H1 (cell line): ENCODE data around the gene C21orf91. TPM values are rescaled to one million over a fixed set of nuclear protein-coding genes. Genes with fewer than 3 reads are reported as not detected.

Source experiments
- CTCF ChIA-PET: fragments of 300-600 bp; sonication (Branson Sonifier 250); formaldehyde crosslinking; loops from one replicate; lab custom pipeline; 2021; ENCODE audit not compliant: partially characterized antibody; lab: Charles Lee
- POLR2A ChIA-PET: fragments of 300-600 bp; sonication (Branson Sonifier 250); formaldehyde crosslinking; loops from one replicate; lab custom pipeline; 2021; ENCODE audit warnings: inconsistent platforms; ENCODE audit not compliant: partially characterized antibody; lab: Charles Lee
- DNase-seq, 2 experiments: peaks; one replicate each; pipeline versions ENCODE4 v3.0.0 to v3.0.0-alpha.2; 2010 to 2022; ENCODE audit warnings: low spot score in 2 of 2, low read depth in 1 of 2, mixed read lengths in 1 of 2
- FAIRE-seq: peaks from 2 replicates; lab custom pipeline; 2011; peaks lifted over from hg19 to GRCh38; lab: Jason Lieb, UNC
- H2AFZ ChIP-seq: 2 replicates; pipeline ENCODE4 v1.8.1; 2012; ENCODE audit warnings: low read length, inconsistent platforms
- H2AK5ac ChIP-seq: 2 replicates; pipeline ENCODE4 v1.6.1; 2013; ENCODE audit warnings: low read depth, low read length
- H2BK120ac ChIP-seq: replicated peaks from 2 replicates; pipeline ENCODE3; 2013; ENCODE audit warnings: low read depth, low read length, inconsistent platforms
- H2BK12ac ChIP-seq: 2 replicates; pipeline ENCODE4 v1.6.1; 2013; ENCODE audit warnings: low read depth, low read length
- H2BK15ac ChIP-seq: 2 replicates; pipeline ENCODE4 v1.6.1; 2013; ENCODE audit warnings: low read length
- H2BK20ac ChIP-seq: 2 replicates; pipeline ENCODE4 v1.6.1; 2013; ENCODE audit warnings: low read length
- H2BK5ac ChIP-seq: 2 replicates; pipeline ENCODE4 v1.6.1; 2013; ENCODE audit warnings: low read depth, low read length
- H3K14ac ChIP-seq: 2 replicates; pipeline ENCODE4 v1.6.1; 2013; ENCODE audit warnings: inconsistent platforms; ENCODE audit not compliant: insufficient read length
- H3K18ac ChIP-seq: 2 replicates; pipeline ENCODE4 v1.6.1; 2013; ENCODE audit warnings: low read length; ENCODE audit errors: extremely low read depth
- H3K23ac ChIP-seq: 2 replicates; pipeline ENCODE4 v1.6.1; 2013; ENCODE audit warnings: inconsistent platforms; ENCODE audit not compliant: insufficient read length
- H3K23me2 ChIP-seq: 2 replicates; pipeline ENCODE4 v1.6.1; 2013; ENCODE audit warnings: low read depth, low read length
- H3K27ac ChIP-seq: 2 replicates; pipeline ENCODE4 v1.6.1; 2011; ENCODE audit warnings: low read depth, low read length, inconsistent platforms
- H3K27me3 ChIP-seq, 4 experiments: replicated peaks in 1 of 4; 1 replicate in 1 of 4; 2 replicates in 3 of 4; pipeline versions ENCODE4 v1.6.1 to v1.8.1; 2011 to 2013; ENCODE audit warnings: low read length in 3 of 4, mild to moderate bottlenecking in 3 of 4, inconsistent platforms in 2 of 4, mixed read lengths in 2 of 4, moderate library complexity in 1 of 4; ENCODE audit not compliant: control insufficient read depth in 3 of 4, insufficient read depth in 3 of 4; ENCODE audit errors: extremely low read depth in 1 of 4
- H3K36me3 ChIP-seq, 4 experiments: 2 replicates each; pipeline versions ENCODE4 v1.6.1 to v1.8.1; 2011 to 2013; ENCODE audit warnings: mild to moderate bottlenecking in 4 of 4, low read length in 3 of 4, moderate library complexity in 2 of 4, control low read depth in 1 of 4, inconsistent platforms in 1 of 4; ENCODE audit not compliant: insufficient read depth in 4 of 4, control insufficient read depth in 2 of 4
- H3K4ac ChIP-seq: replicated peaks from 2 replicates; pipeline ENCODE3; 2013; ENCODE audit warnings: low read length, low read depth, mixed read lengths, inconsistent platforms; ENCODE audit not compliant: insufficient read length
- H3K4me1 ChIP-seq, 4 experiments: replicated peaks in 1 of 4; 1 replicate in 1 of 4; 2 replicates in 3 of 4; pipeline versions ENCODE4 v1.6.1 to v1.8.1; 2011 to 2013; ENCODE audit warnings: low read length in 3 of 4, inconsistent platforms in 2 of 4, mixed read lengths in 1 of 4; ENCODE audit not compliant: insufficient read depth in 4 of 4, control insufficient read depth in 3 of 4
- H3K4me2 ChIP-seq, 2 experiments: 2 replicates each; pipeline versions ENCODE4 v1.6.1 to v1.8.1; 2011 to 2013; ENCODE audit warnings: low read depth in 2 of 2, low read length in 2 of 2, control low read depth in 1 of 2, inconsistent platforms in 1 of 2, mild to moderate bottlenecking in 1 of 2; ENCODE audit not compliant: insufficient read depth in 1 of 2
- H3K4me3 ChIP-seq, 4 experiments: fragments of 200-600, 300-600 bp in 1 of 4; sonication (generic), shearing (Covaris generic), sonication (Bioruptor Twin) in 1 of 4; 2 replicates each; pipeline versions ENCODE4 v1.5.1 to v1.8.1; 2011 to 2016; ENCODE audit warnings: low read length in 4 of 4, low read depth in 3 of 4, control low read depth in 2 of 4, inconsistent platforms in 2 of 4, mild to moderate bottlenecking in 2 of 4, mixed read lengths in 1 of 4, moderate library complexity in 1 of 4; ENCODE audit not compliant: insufficient read depth in 2 of 4; ENCODE audit errors: extremely low read depth in 1 of 4
- H3K56ac ChIP-seq: replicated peaks from 2 replicates; pipeline ENCODE3; 2013; ENCODE audit warnings: low read depth, mild to moderate bottlenecking, mixed read lengths, low read length, inconsistent platforms; ENCODE audit not compliant: insufficient read length
- H3K79me1 ChIP-seq: 2 replicates; pipeline ENCODE4 v1.6.1; 2013; ENCODE audit warnings: low read depth, low read length, control low read depth
- H3K79me2 ChIP-seq, 2 experiments: 2 replicates each; pipeline versions ENCODE4 v1.6.1 to v1.8.1; 2012 to 2013; ENCODE audit warnings: low read length in 2 of 2, mild to moderate bottlenecking in 2 of 2, inconsistent platforms in 1 of 2; ENCODE audit not compliant: insufficient read depth in 2 of 2, control insufficient read depth in 1 of 2
- H3K9ac ChIP-seq, 4 experiments: replicated peaks in 1 of 4; 1 replicate in 1 of 4; 2 replicates in 3 of 4; pipeline versions ENCODE4 v1.6.1 to v1.8.1; 2011 to 2013; ENCODE audit warnings: low read depth in 3 of 4, low read length in 3 of 4, control low read depth in 2 of 4, mild to moderate bottlenecking in 2 of 4, moderate library complexity in 2 of 4, inconsistent platforms in 1 of 4; ENCODE audit errors: extremely low read depth in 1 of 4
- H3K9me3 ChIP-seq, 2 experiments: 2 replicates each; pipeline versions ENCODE4 v1.6.1 to v1.8.1; 2012 to 2013; ENCODE audit warnings: mild to moderate bottlenecking in 2 of 2, moderate library complexity in 2 of 2, control low read depth in 1 of 2, inconsistent platforms in 1 of 2, low read depth in 1 of 2, low read length in 1 of 2, mixed read lengths in 1 of 2; ENCODE audit not compliant: insufficient read depth in 2 of 2
- H4K20me1 ChIP-seq, 2 experiments: replicated peaks in 1 of 2; 2 replicates each; pipeline versions ENCODE3 to v1.8.1; 2011 to 2013; ENCODE audit warnings: inconsistent platforms in 2 of 2, low read length in 2 of 2, mild to moderate bottlenecking in 1 of 2; ENCODE audit not compliant: insufficient read depth in 2 of 2, control insufficient read depth in 1 of 2
- H4K5ac ChIP-seq: 2 replicates; pipeline ENCODE4 v1.6.1; 2013; ENCODE audit warnings: low read length, low read depth, mixed read lengths, inconsistent platforms; ENCODE audit not compliant: insufficient read length
- H4K8ac ChIP-seq: 2 replicates; pipeline ENCODE4 v1.8.0; 2013; ENCODE audit warnings: mild to moderate bottlenecking, moderate library complexity, low read length, inconsistent platforms; ENCODE audit not compliant: insufficient read depth; ENCODE audit errors: extremely low read depth
- H4K91ac ChIP-seq: replicated peaks from 2 replicates; pipeline ENCODE3; 2013; ENCODE audit warnings: low read length, mixed read lengths, inconsistent platforms; ENCODE audit not compliant: insufficient read length
- BACH1 ChIP-seq: IDR thresholded peaks from 2 replicates; pipeline ENCODE4 v1.6.1; 2012; ENCODE audit warnings: low read length, improper control_type of control experiment
- BCL11A ChIP-seq, 2 experiments: IDR thresholded peaks; one replicate each; pipeline ENCODE4 v1.6.1; 2011; ENCODE audit warnings: low read depth in 2 of 2, low read length in 2 of 2, mild to moderate bottlenecking in 2 of 2
- CHD2 ChIP-seq: IDR thresholded peaks from 2 replicates; pipeline ENCODE4 v1.6.1; 2012; ENCODE audit warnings: low read length, improper control_type of control experiment
- RAD21 ChIP-seq, 2 experiments: IDR thresholded peaks in 1 of 2; conservative IDR thresholded peaks in 1 of 2; 2 replicates each; pipeline ENCODE4 v1.6.1; 2011; ENCODE audit warnings: low read depth in 2 of 2, low read length in 2 of 2, improper control_type of control experiment in 1 of 2, inconsistent platforms in 1 of 2, mild to moderate bottlenecking in 1 of 2, moderate library complexity in 1 of 2
- RBBP5 ChIP-seq: IDR thresholded peaks from 2 replicates; pipeline ENCODE4 v1.7.1; 2012; ENCODE audit warnings: low read depth, mild to moderate bottlenecking, inconsistent platforms, low read length, moderate library complexity, borderline replicate concordance
- SIX5 ChIP-seq: IDR thresholded peaks from 2 replicates; pipeline ENCODE4 v1.6.1; 2011; ENCODE audit warnings: mild to moderate bottlenecking, low read depth, low read length
- ZNF274 ChIP-seq: IDR thresholded peaks from 2 replicates; pipeline ENCODE4 v1.7.0; 2012; ENCODE audit warnings: low read length, borderline replicate concordance; ENCODE audit errors: extremely low read depth
- WGBS, 2 experiments: shearing (Covaris generic) in 1 of 2; methylation state at CpG; one replicate each; pipeline versions ENCODE4 v1.1.6 to v1.1.7; 2013 to 2015; ENCODE audit warnings: low lambda C conversion rate in 2 of 2, mixed read lengths in 2 of 2, inconsistent platforms in 1 of 2, low coverage in 1 of 2, missing lambda C conversion rate in 1 of 2; ENCODE audit not compliant: insufficient replicate concordance in 2 of 2, insufficient coverage in 1 of 2, insufficient read length in 1 of 2; ENCODE audit errors: extremely low coverage in 1 of 2, missing lambda C conversion rate in 1 of 2; 5-methylcytosine and 5-hydroxymethylcytosine counted together
- polyA plus RNA-seq, 7 experiments: library from polyadenylated mRNA; depleted of rRNA in 3 of 7; stranded (reverse) in 5 of 7; unstranded in 2 of 7; fragments of >200 nt in 5 of 7; fragments of 200-250 nt in 2 of 7; gene quantifications; 1 replicate in 5 of 7; 2 replicates in 1 of 7; 4 replicates in 1 of 7; pipeline versions ENCODE4 v1.2.1 to v1.2.3, GENCODE V29; 2011 to 2013; ENCODE audit warnings: missing spikeins in 2 of 7, mixed read lengths in 2 of 7
- total RNA-seq: library from RNA; stranded (reverse); fragmentation: NEBNext Ultra II Directional; extraction: Animal tissue kit (Norgen Biotek cat#: 25700); gene quantifications from 2 replicates; pipeline ENCODE4 v1.2.1, GENCODE V29; 2021

C21orf91 gene
- total and polyA plus RNA-seq, 2 of the 8 experiments (the other 6 are each of a cell fraction or from before 2014, with no cell fraction given), result 4.9 to 33.6 TPM

- no peaks in the 10 kb centered on the region for H4K20me1 ChIP-seq
- H3K79me1 ChIP-seq, result no peaks in the 10 kb centered on the region
- no peaks in the 10 kb centered on the region for H3K4me1 ChIP-seq
- H4K8ac ChIP-seq, result no peak overlapping the region
- H4K91ac ChIP-seq, result no peak overlapping the region
- H3K27ac ChIP-seq, result no peak overlapping the region
- no peaks in the 10 kb centered on the region for H3K36me3 ChIP-seq
- H4K5ac ChIP-seq, result no peak overlapping the region
- H2AFZ ChIP-seq, result no peak overlapping the region
- ChIA-PET POLR2A (no interaction called here), CTCF (interaction anchor here (0.9 to 1.0 kb wide), 2 partner anchors 9 to 26 kb away, joined by 3 read pairs; no protein-coding TSS in a partner anchor)
- no peak overlapping the region for H3K56ac ChIP-seq
- 0 out of 2 replicates have a peak overlapping the region, but pooled peaks have one; percentile 53 for H2AK5ac ChIP-seq
- H3K4ac ChIP-seq, result no peak overlapping the region
- no peaks in the 10 kb centered on the region for H3K27me3 ChIP-seq
- H3K79me2 ChIP-seq, result no peaks in the 10 kb centered on the region
- no peaks in the 10 kb centered on the region for H3K9me3 ChIP-seq
- TF ChIP-seq BACH1 (no peak), RAD21 (IDR thresholded peaks at IDR 0.05 in 1 of 2, conservative IDR thresholded peaks at IDR 0.05 in 1 of 2; ENCODE audit: low read depth in 2 of 2, low read length in 2 of 2) (no peak), RBBP5 (no peak), SIX5 (no peak), CHD2 (no peak), BCL11A (IDR thresholded peaks at IDR 0.05; ENCODE audit: low read depth in 2 of 2, low read length in 2 of 2) (no peak), ZNF274 (no peak)
- no peak overlapping the region for H2BK15ac ChIP-seq
- no peak overlapping the region for H3K4me3 ChIP-seq
- H3K23me2 ChIP-seq, result peaks cover 3% of the 10 kb centered on the region; the same call in 1 of the 2 replicates
- 78% methylated on average over 9 of the region's 9 CpGs; no CpG with 5 or more reads in 1 of the 2 experiments for WGBS, 2 experiments
- H2BK120ac ChIP-seq, result no peak overlapping the region
- FAIRE-seq (no peak), DNase-seq (no peak)
- no peak overlapping the region for H3K4me2 ChIP-seq
- H3K14ac ChIP-seq, result no peak overlapping the region
- H3K18ac ChIP-seq, result no peak overlapping the region
- no peak overlapping the region for H2BK12ac ChIP-seq
- H3K9ac ChIP-seq, result no peak overlapping the region
- H3K23ac ChIP-seq, result no peak overlapping the region
- H2BK5ac ChIP-seq, result no peak overlapping the region
- H2BK20ac ChIP-seq, result no peak overlapping the region
These were observed 34.5 kb upstream of the C21orf91 start for GRCh38 chr21:17853393-17854275.
